K562 (cell line): ENCODE measurements around the gene TNFAIP8L2. TPM values are rescaled to one million over a fixed set of nuclear protein-coding genes. Genes with fewer than 3 reads are reported as not detected.

Source experiments
- CREB1 ChIP-seq, 2 experiments: sonication (generic) in 1 of 2; formaldehyde crosslinking in 1 of 2; IDR thresholded peaks; 2 replicates each; pipeline versions ENCODE4 v1.6.1 to v1.8.0; 2012 to 2022; ENCODE audit warnings: inconsistent platforms in 1 of 2, mild to moderate bottlenecking in 1 of 2, missing genetic modification reagents in 1 of 2, moderate library complexity in 1 of 2
- FIP1L1 ChIP-seq: fragments of 200-400 bp; formaldehyde crosslinking; IDR thresholded peaks from 2 replicates; pipeline ENCODE4 v1.6.1; 2018; ENCODE audit warnings: mild to moderate bottlenecking, low read depth, low read length; ENCODE audit not compliant: poor library complexity, severe bottlenecking
- MTA3 ChIP-seq: fragments of 450-650 bp; formaldehyde crosslinking; IDR thresholded peaks from 2 replicates; pipeline ENCODE4 v1.6.1; 2017; ENCODE audit warnings: mild to moderate bottlenecking, borderline replicate concordance
- PHF8 ChIP-seq: fragments of 200-600 bp; sonication (generic); IDR thresholded peaks from 2 replicates; pipeline ENCODE4 v1.6.1; 2012; ENCODE audit warnings: mixed run types, mild to moderate bottlenecking, inconsistent platforms, low read length, moderate library complexity, borderline replicate concordance
- PRMT5 ChIP-seq: sonication (generic); formaldehyde crosslinking; IDR thresholded peaks from 2 replicates; pipeline ENCODE4 v1.5.0; 2020; ENCODE audit warnings: missing genetic modification reagents
- RBM14 ChIP-seq: fragments of 200-400 bp; formaldehyde crosslinking; IDR thresholded peaks from 2 replicates; pipeline ENCODE4 v1.6.1; 2018; ENCODE audit warnings: low read depth, mild to moderate bottlenecking, low read length, moderate library complexity, borderline replicate concordance; ENCODE audit not compliant: insufficient read depth
- SUPT5H ChIP-seq: fragments of 450-650 bp; IDR thresholded peaks from 2 replicates; pipeline ENCODE4 v1.6.1; 2016
- ZBTB40 ChIP-seq, 2 experiments: fragments of 450-650 bp in 1 of 2; sonication (generic) in 1 of 2; formaldehyde crosslinking in 1 of 2; IDR thresholded peaks; 2 replicates each; pipeline versions ENCODE4 v1.7.1 to v1.9.0; 2016 to 2022; ENCODE audit warnings: inconsistent platforms in 1 of 2, mild to moderate bottlenecking in 1 of 2, missing genetic modification reagents in 1 of 2
- ZBTB7A ChIP-seq: IDR thresholded peaks from 2 replicates; pipeline ENCODE4 v1.6.1; 2011; ENCODE audit warnings: low read depth, mild to moderate bottlenecking, low read length, moderate library complexity, borderline replicate concordance; ENCODE audit not compliant: control insufficient read depth
- ZNF143 ChIP-seq: sonication (generic); formaldehyde crosslinking; IDR thresholded peaks from 2 replicates; pipeline ENCODE4 v1.9.0; 2022; ENCODE audit warnings: mild to moderate bottlenecking, missing genetic modification reagents
- polyA plus RNA-seq, 8 experiments: library from polyadenylated mRNA; depleted of rRNA in 4 of 8; stranded (reverse) in 5 of 8; unstranded in 3 of 8; fragments of >200 nt; fragmentation: Nextera tagmentation in 2 of 8; fragmentation: Illumina TruSeq in 1 of 8; extraction: Ambion mirVana in 2 of 8; extraction: Trizol in 1 of 8; gene quantifications; 2 replicates each; pipeline versions ENCODE4 v1.2.1 to v1.2.3, GENCODE V29; 2011 to 2014; ENCODE audit warnings: inconsistent platforms in 1 of 8, missing spikeins in 1 of 8
- total RNA-seq, 7 experiments: library from RNA; depleted of rRNA in 6 of 7; stranded (reverse); fragments of >200 nt in 6 of 7; fragmentation: Illumina TruSeq in 2 of 7; extraction: Trizol in 2 of 7; gene quantifications; 2 replicates each; pipeline versions ENCODE4 v1.2.1 to v1.2.3, GENCODE V29; 2011 to 2021; ENCODE audit warnings: low replicate concordance in 1 of 7
- TF ChIP-seq, protein P1 (sequence below): fragments of 450-650 bp; IDR thresholded peaks from one replicate; pipeline ENCODE4 v1.6.1; 2018; ENCODE audit warnings: mild to moderate bottlenecking, moderate library complexity; ENCODE audit not compliant: partially characterized antibody
- TF ChIP-seq, protein P2 (sequence below): fragments of 450-650 bp; IDR thresholded peaks from 2 replicates; pipeline ENCODE4 v1.6.1; 2016

TNFAIP8L2 gene
- total and polyA plus RNA-seq, 9 of the 15 experiments (the other 6 are each of a cell fraction or from before 2014, with no cell fraction given) = 0.05 to 1.7 (median 0.52) TPM

GRCh38 chr1:151146412-151147131 is 9.9 kb upstream of the TNFAIP8L2 start, which contains the start of gene SEMA6C (continued):
- TF ChIP-seq ZBTB40 (IDR thresholded peaks at IDR 0.05) (no peak), ZBTB40 (CRISPR knock-in tag; IDR thresholded peaks at IDR 0.05) (no peak), PHF8 (peak; percentile 67; the same call in 1 of the 2 replicates), PRMT5 (no peak), ZBTB7A (peak; percentile 49; the same call in 1 of the 2 replicates), MTA3 (0 out of 2 replicates have a peak, but pooled peaks have one; percentile 28), ZNF143 (no peak), RBM14 (no peak), SUPT5H (peak; percentile 60), CREB1 (IDR thresholded peaks at IDR 0.05) (peak; percentile 29; the same call in 1 of the 2 replicates), CREB1 (CRISPR knock-in tag; IDR thresholded peaks at IDR 0.05) (0 out of 2 replicates have a peak, but pooled peaks have one; percentile 58), FIP1L1 (peak; percentile 70)
- TF ChIP-seq, protein P1, sequence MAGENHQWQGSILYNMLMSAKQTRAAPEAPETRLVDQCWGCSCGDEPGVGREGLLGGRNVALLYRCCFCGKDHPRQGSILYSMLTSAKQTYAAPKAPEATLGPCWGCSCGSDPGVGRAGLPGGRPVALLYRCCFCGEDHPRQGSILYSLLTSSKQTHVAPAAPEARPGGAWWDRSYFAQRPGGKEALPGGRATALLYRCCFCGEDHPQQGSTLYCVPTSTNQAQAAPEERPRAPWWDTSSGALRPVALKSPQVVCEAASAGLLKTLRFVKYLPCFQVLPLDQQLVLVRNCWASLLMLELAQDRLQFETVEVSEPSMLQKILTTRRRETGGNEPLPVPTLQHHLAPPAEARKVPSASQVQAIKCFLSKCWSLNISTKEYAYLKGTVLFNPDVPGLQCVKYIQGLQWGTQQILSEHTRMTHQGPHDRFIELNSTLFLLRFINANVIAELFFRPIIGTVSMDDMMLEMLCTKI = no peak
- TF ChIP-seq, protein P2, sequence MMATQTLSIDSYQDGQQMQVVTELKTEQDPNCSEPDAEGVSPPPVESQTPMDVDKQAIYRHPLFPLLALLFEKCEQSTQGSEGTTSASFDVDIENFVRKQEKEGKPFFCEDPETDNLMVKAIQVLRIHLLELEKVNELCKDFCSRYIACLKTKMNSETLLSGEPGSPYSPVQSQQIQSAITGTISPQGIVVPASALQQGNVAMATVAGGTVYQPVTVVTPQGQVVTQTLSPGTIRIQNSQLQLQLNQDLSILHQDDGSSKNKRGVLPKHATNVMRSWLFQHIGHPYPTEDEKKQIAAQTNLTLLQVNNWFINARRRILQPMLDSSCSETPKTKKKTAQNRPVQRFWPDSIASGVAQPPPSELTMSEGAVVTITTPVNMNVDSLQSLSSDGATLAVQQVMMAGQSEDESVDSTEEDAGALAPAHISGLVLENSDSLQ = peak; percentile 42; the same call in 1 of the 2 replicates
